BJ (cell line): ENCODE data around the gene ALX4. TPM values are rescaled to one million over a fixed set of nuclear protein-coding genes. Genes with fewer than 3 reads are reported as not detected.

Experiments
- CTCF ChIA-PET: fragments of 350-600 bp; formaldehyde crosslinking; extraction: SDS; loops from one replicate; lab custom pipeline; 2021; ENCODE audit warnings: antibody characterized with exemption, inconsistent platforms; lab: Yijun Ruan, JAX
- POLR2A ChIA-PET: fragments of 300-600 bp; sonication (Branson Sonifier 250); formaldehyde crosslinking; extraction: SDS; loops from one replicate; lab custom pipeline; 2021; ENCODE audit warnings: antibody characterized with exemption; lab: Charles Lee
- DNase-seq: peaks from one replicate; pipeline ENCODE4 v3.0.0-alpha.2; 2011; ENCODE audit warnings: low read depth
- H3K27me3 ChIP-seq: 2 replicates; pipeline ENCODE4 v1.6.0; 2011; ENCODE audit warnings: low read length; ENCODE audit not compliant: control insufficient read depth, insufficient read depth
- H3K36me3 ChIP-seq: 2 replicates; pipeline ENCODE4 v1.5.1; 2011; ENCODE audit warnings: low read length; ENCODE audit not compliant: control insufficient read depth, insufficient read depth
- H3K4me3 ChIP-seq: 2 replicates; pipeline ENCODE4 v1.5.1; 2011; ENCODE audit warnings: low read depth, mild to moderate bottlenecking, control low read depth, low read length
- CTCF ChIP-seq: IDR thresholded peaks from 2 replicates; pipeline ENCODE4 v1.5.1; 2011; ENCODE audit warnings: low read depth, mild to moderate bottlenecking, control low read depth, inconsistent platforms, low read length, moderate library complexity; ENCODE audit not compliant: insufficient read depth
- polyA plus RNA-seq: library from polyadenylated mRNA; depleted of rRNA; stranded (reverse); fragments of >200 nt; gene quantifications from 2 replicates; pipeline ENCODE4 v1.2.3, GENCODE V29; 2011

The ALX4 gene
- polyA plus RNA-seq, 1 experiment = 2.2 TPM

GRCh38 chr11:44305470-44306051, 4.4 kb downstream of the ALX4 start:
- peaks cover 10% of the 10 kb centered on the region for H3K27me3 ChIP-seq
- ChIA-PET POLR2A (no interaction called here), CTCF (interaction anchor here (1.3 kb wide), 1 partner anchor 172 kb away, joined by 3 read pairs; no protein-coding TSS in a partner anchor)
- H3K36me3 ChIP-seq = no peaks in the 10 kb centered on the region
- H3K4me3 ChIP-seq = peak overlapping the region; percentile 45
- no peak for DNase-seq
- peak; percentile 14; the same call in 1 of the 2 replicates for TF ChIP-seq CTCF

DNA sequence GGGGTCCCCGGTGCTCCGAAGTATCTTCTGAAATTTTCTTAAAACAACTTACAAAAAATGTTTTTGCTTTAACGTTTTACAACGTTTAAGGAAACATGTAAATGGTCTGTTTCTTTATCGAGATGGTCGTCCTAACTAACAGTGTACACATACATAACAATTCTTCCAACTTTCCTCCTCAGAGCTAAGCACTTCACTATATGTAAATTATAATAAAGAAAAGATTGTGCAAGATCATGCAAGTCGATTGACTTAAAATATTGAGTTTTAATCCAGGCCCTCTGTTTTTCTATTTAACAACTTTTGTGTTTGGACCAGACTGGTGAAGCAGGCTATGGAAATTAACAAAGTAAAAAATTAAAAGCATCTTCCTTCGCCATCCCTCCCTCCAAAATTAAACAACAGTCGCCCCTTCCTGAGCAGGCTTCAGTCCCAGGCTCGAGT, 4.9 kb downstream of the ALX4 start:
- H3K27me3 ChIP-seq = peaks cover 9% of the 10 kb centered on the region
- no peak for DNase-seq
- CTCF ChIA-PET = no interaction called here

DNA sequence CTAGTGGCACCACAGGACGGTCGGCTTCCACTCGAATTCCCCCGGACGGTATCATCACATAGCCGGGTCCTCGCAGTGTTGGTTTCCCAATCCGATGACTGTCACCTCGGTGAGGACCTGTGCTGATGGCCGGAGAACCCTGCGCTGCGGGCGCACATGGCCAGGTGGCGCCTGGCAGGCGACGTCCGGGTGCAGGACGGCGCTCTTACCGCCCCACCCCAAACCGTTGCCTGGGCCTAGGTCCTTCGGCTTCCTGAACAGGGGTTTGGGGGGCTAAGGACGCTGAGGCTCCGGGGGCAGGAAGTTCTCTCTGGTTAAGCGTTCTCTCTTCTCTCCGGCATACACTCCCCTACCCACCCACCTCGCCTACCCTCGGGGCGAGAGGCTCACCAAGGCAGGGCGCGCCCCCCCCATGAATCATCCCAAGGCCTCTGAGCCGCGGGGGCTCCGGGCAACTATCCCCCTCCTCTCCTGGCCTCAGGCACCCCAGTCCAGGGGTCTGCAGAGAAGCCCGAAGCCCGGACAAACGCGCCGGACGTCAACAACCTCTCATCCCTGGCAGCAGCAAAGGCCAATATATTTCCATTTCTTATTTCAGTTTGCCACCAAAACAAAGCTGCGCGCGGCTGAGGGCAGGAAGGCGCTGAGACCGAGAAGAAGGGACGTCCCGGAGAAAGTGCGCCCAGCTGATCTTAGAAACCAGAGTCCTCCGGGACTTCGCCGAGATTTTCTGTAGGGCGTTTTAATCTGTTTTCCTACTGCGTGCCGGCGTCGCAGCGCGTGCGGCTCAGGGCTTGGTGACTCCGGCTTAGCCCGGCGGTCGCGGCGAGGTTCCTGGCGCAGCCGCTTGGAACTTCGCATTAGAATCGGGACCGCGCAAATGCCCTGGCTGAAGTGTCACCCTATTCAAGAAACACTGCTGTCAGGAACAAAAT, 5.6 kb downstream of the ALX4 start:
- H3K27me3 ChIP-seq = peaks cover 9% of the 10 kb centered on the region
- TF ChIP-seq CTCF = no peak
- H3K36me3 ChIP-seq = no peaks in the 10 kb centered on the region
- peak overlapping the region; percentile 2 for H3K4me3 ChIP-seq
- POLR2A ChIA-PET = no interaction called here
- no peak for DNase-seq
- CTCF ChIA-PET = no interaction called here

More for the DNA sequence above, 4.9 kb downstream of the ALX4 start:
- no peak for TF ChIP-seq CTCF
- POLR2A ChIA-PET = no interaction called here
- 0 out of 2 replicates have a peak overlapping the region, but pooled peaks have one; percentile 2 for H3K4me3 ChIP-seq
- no peaks in the 10 kb centered on the region for H3K36me3 ChIP-seq

GRCh38 chr11:44303401-44303938, 6.5 kb downstream of the ALX4 start:
- Histone ChIP-seq H3K4me3 (no peak overlapping the region), H3K27me3 (peaks cover 7% of the 10 kb centered on the region), H3K36me3 (no peaks in the 10 kb centered on the region)
- no peak for TF ChIP-seq CTCF
- DNase-seq = no peak
- POLR2A ChIA-PET = no interaction called here
- CTCF ChIA-PET = no interaction called here
